ENCODE measurements around the gene EEF2K. TPM values are rescaled to one million over a fixed set of nuclear protein-coding genes. Genes with fewer than 3 reads are reported as not detected.

EEF2K gene
- total and polyA plus RNA-seq, 2 of the 13 experiments (the other 11 are each of a cell fraction or from before 2014, with no cell fraction given) = 22.0 to 23.8 TPM

DNA sequence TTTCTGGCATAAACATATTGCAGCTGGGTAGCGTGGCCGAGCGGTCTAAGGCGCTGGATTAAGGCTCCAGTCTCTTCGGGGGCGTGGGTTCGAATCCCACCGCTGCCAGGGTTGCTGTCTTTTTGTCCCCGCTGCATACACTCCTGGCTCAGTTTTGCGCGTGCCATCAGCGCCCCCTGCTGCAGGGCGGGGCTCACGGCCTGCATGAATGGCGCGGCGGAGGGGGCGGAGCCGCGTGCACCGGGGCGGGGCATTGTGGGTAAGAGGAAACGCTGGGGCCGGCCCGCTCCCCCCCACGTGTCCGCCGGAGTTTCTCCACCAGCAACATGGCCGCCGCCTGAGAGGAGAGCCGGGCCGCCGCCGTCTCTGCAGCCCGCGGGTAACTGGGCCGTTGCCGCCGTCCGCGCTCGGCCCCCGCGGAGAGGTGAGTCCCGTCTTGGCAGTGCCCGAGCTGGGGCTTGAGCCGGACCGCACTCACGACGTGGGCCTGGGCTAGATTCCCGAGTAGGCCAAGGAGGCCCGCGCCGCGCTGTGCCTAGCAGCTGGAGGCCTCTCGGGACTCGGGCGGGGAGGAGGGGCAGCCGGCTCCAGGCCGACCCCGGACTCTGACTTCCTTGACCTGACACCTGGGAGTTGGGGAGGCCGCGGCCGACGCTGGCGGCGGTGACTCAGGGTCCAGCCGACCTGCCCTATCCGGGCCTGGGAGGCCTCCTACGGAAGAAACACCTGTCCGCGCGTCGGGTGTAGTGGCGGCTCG lies 91.2 kb downstream of the EEF2K start, which contains the start of gene POLR3E (continued):
- TF ChIP-seq, protein P1, sequence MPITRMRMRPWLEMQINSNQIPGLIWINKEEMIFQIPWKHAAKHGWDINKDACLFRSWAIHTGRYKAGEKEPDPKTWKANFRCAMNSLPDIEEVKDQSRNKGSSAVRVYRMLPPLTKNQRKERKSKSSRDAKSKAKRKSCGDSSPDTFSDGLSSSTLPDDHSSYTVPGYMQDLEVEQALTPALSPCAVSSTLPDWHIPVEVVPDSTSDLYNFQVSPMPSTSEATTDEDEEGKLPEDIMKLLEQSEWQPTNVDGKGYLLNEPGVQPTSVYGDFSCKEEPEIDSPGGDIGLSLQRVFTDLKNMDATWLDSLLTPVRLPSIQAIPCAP (CRISPR knock-in tag; IDR thresholded peaks at IDR 0.05; ENCODE audit: low read depth) = peak; percentile 96
- TF ChIP-seq ZNF30 (CRISPR knock-in tag; IDR thresholded peaks at IDR 0.05) = peak; percentile 98
- peak; percentile 99 for TF ChIP-seq ZNF274 (CRISPR knock-in tag; IDR thresholded peaks at IDR 0.05)
- TF ChIP-seq ZBTB42 (CRISPR knock-in tag; IDR thresholded peaks at IDR 0.05) = peak; percentile 97
- TF ChIP-seq, protein P2, sequence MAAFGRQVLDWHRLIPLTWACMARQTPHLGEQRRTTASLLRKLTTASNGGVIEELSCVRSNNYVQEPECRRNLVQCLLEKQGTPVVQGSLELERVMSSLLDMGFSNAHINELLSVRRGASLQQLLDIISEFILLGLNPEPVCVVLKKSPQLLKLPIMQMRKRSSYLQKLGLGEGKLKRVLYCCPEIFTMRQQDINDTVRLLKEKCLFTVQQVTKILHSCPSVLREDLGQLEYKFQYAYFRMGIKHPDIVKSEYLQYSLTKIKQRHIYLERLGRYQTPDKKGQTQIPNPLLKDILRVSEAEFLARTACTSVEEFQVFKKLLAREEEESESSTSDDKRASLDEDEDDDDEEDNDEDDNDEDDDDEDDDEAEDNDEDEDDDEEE (CRISPR knock-in tag; IDR thresholded peaks at IDR 0.05) = peak; percentile 100
- TF ChIP-seq MAFK (conservative IDR thresholded peaks at IDR 0.05 in 1 of 2, IDR thresholded peaks at IDR 0.05 in 1 of 2; ENCODE audit: low read length in 2 of 2) = peak; percentile 68 to 77; a peak in 2 of 4 replicates
- peak; percentile 97; the same call in 1 of the 2 replicates for TF ChIP-seq ZNF468 (CRISPR knock-in tag; IDR thresholded peaks at IDR 0.05)
- TF ChIP-seq ZNF547 (CRISPR knock-in tag; IDR thresholded peaks at IDR 0.05) = peak; percentile 96
- TF ChIP-seq, protein P3, sequence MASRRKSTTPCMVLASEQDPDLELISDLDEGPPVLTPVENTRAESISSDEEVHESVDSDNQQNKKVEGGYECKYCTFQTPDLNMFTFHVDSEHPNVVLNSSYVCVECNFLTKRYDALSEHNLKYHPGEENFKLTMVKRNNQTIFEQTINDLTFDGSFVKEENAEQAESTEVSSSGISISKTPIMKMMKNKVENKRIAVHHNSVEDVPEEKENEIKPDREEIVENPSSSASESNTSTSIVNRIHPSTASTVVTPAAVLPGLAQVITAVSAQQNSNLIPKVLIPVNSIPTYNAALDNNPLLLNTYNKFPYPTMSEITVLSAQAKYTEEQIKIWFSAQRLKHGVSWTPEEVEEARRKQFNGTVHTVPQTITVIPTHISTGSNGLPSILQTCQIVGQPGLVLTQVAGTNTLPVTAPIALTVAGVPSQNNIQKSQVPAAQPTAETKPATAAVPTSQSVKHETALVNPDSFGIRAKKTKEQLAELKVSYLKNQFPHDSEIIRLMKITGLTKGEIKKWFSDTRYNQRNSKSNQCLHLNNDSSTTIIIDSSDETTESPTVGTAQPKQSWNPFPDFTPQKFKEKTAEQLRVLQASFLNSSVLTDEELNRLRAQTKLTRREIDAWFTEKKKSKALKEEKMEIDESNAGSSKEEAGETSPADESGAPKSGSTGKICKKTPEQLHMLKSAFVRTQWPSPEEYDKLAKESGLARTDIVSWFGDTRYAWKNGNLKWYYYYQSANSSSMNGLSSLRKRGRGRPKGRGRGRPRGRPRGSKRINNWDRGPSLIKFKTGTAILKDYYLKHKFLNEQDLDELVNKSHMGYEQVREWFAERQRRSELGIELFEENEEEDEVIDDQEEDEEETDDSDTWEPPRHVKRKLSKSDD (CRISPR knock-in tag; IDR thresholded peaks at IDR 0.05; ENCODE audit: low read depth) = peak; percentile 73
- TF ChIP-seq PHF20 (CRISPR knock-in tag; IDR thresholded peaks at IDR 0.05) = peak; percentile 83
- TF ChIP-seq, protein P4, sequence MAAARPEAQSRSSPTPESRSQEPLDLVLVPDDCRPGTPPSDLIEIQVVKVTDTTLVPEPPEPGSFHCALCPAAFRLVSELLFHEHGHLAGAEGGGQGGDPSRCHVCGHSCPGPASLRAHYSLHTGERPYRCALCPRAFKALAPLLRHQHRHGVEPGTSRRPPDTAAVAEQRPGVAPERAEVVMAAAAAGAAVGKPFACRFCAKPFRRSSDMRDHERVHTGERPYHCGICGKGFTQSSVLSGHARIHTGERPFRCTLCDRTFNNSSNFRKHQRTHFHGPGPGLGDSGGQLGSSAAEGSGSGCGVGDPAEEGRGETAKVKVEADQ (CRISPR knock-in tag; IDR thresholded peaks at IDR 0.05; ENCODE audit: borderline replicate concordance) = peak; percentile 99
- TF ChIP-seq THAP11 (CRISPR knock-in tag; IDR thresholded peaks at IDR 0.05) = peak; percentile 91
- peak; percentile 92; the same call in 1 of the 2 replicates for TF ChIP-seq ZNF619 (CRISPR knock-in tag; IDR thresholded peaks at IDR 0.05)
- TF ChIP-seq NBN (conservative IDR thresholded peaks at IDR 0.05) = no peak
- peak; percentile 49 for TF ChIP-seq JUNB (CRISPR knock-in tag; IDR thresholded peaks at IDR 0.05; ENCODE audit: borderline replicate concordance)
- peak; percentile 97 for TF ChIP-seq HDAC1 (CRISPR knock-in tag; IDR thresholded peaks at IDR 0.05)
- peak; percentile 95; the same call in 1 of the 2 replicates for TF ChIP-seq ZNF703 (CRISPR knock-in tag; IDR thresholded peaks at IDR 0.05; ENCODE audit: borderline replicate concordance)
- peak; percentile 62; the same call in 1 of the 2 replicates for TF ChIP-seq GPN1 (CRISPR knock-in tag; IDR thresholded peaks at IDR 0.05; ENCODE audit: borderline replicate concordance)
- TF ChIP-seq ZNF264 (CRISPR knock-in tag; IDR thresholded peaks at IDR 0.05) = peak; percentile 95
- TF ChIP-seq TEAD3 (CRISPR knock-in tag; optimal IDR thresholded peaks at IDR 0.05; ENCODE audit: borderline replicate concordance) = peak; percentile 95
- peak; percentile 91; the same call in 1 of the 2 replicates for TF ChIP-seq ZC3H4 (CRISPR knock-in tag; IDR thresholded peaks at IDR 0.05; ENCODE audit: borderline replicate concordance)
- TF ChIP-seq CAMTA2 (CRISPR knock-in tag; IDR thresholded peaks at IDR 0.05; ENCODE audit: borderline replicate concordance) = peak; percentile 83; the same call in 1 of the 2 replicates
- TF ChIP-seq, protein P5, sequence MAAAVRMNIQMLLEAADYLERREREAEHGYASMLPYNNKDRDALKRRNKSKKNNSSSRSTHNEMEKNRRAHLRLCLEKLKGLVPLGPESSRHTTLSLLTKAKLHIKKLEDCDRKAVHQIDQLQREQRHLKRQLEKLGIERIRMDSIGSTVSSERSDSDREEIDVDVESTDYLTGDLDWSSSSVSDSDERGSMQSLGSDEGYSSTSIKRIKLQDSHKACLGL (CRISPR knock-in tag; IDR thresholded peaks at IDR 0.05) = peak; percentile 99; the same call in 1 of the 2 replicates
- TF ChIP-seq FOXP1 (IDR thresholded peaks at IDR 0.05) = no peak
- peak; percentile 81; the same call in 1 of the 2 replicates for TF ChIP-seq FOXP1 (CRISPR knock-in tag; IDR thresholded peaks at IDR 0.05)

All from HepG2 (cell line).